DOHH2 (cell line): ENCODE results near the gene HENMT1.

Experiments used
- CTCF ChIP-seq: fragments of 200-600 bp; sonication (generic); IDR thresholded peaks from one replicate; pipeline ENCODE4 v1.5.1; 2014; ENCODE audit warnings: antibody characterized with exemption, mild to moderate bottlenecking, low read depth, low read length; ENCODE audit not compliant: poor library complexity, severe bottlenecking
- EZH2phosphoT487 ChIP-seq: fragments of 200-600 bp; sonication (generic); IDR thresholded peaks from 2 replicates; pipeline ENCODE4 v1.6.1; 2017; ENCODE audit warnings: borderline replicate concordance, mild to moderate bottlenecking, antibody characterized with exemption, low read length, moderate library complexity, mixed read lengths

- no peak for TF ChIP-seq CTCF
- TF ChIP-seq EZH2phosphoT487 = no peak
Measured at GRCh38 chr1:108644984-108645383, 15.9 kb downstream of the HENMT1 start.
